NCI-H510A treated with DMSO at 0.1 percent for 48 hours (cell line): ENCODE measurements around the gene HK1.
"Not testable (repeated sequence)": the region's sequence is repeated elsewhere in the genome, so short reads cannot be mapped to it uniquely, and the experiment has no call there.

Experiments used
- DNase-seq: peaks from one replicate; lab custom pipeline; 2025; lab: John Stamatoyannopoulos, UW

The HK1 gene

GRCh38 chr10:69254877-69255276, 23.4 kb upstream of the HK1 start:
- DNase-seq = no peak

GRCh38 chr10:69259547-69260243, 18.6 kb upstream of the HK1 start:
- no peak for DNase-seq

GRCh38 chr10:69261184-69261583, 17.1 kb upstream of the HK1 start:
- DNase-seq = no peak

GRCh38 chr10:69262292-69262751, 16.0 kb upstream of the HK1 start:
- DNase-seq = no peak

- no peak for DNase-seq
Measured at GRCh38 chr10:69265521-69265920, 12.8 kb upstream of the HK1 start.

GRCh38 chr10:69268761-69269416, 9.4 kb upstream of the HK1 start:
- DNase-seq = no peak

- no peak for DNase-seq
Measured at GRCh38 chr10:69269761-69270160, 8.5 kb upstream of the HK1 start.

- no peak for DNase-seq
Measured at GRCh38 chr10:69270990-69271389, 7.3 kb upstream of the HK1 start.

GRCh38 chr10:69272624-69273023, 5.7 kb upstream of the HK1 start:
- DNase-seq = no peak

GRCh38 chr10:69275444-69275843, 2.9 kb upstream of the HK1 start:
- no peak for DNase-seq

GRCh38 chr10:69276503-69276902, 1.8 kb upstream of the HK1 start:
- no peak for DNase-seq

GRCh38 chr10:69279110-69279509, 814 bp downstream of the HK1 start:
- DNase-seq = no peak

- DNase-seq = no peak
Measured at GRCh38 chr10:69281507-69282413, 3.5 kb downstream of the HK1 start.

GRCh38 chr10:69284402-69284801, 6.1 kb downstream of the HK1 start:
- DNase-seq = not testable (repeated sequence)

- no peak for DNase-seq
Measured at GRCh38 chr10:69285699-69286098, 7.4 kb downstream of the HK1 start.

- DNase-seq = no peak
Measured at GRCh38 chr10:69287181-69287580, 8.9 kb downstream of the HK1 start.

- no peak for DNase-seq
Measured at GRCh38 chr10:69290993-69291392, 12.7 kb downstream of the HK1 start.

- DNase-seq = no peak
Measured at GRCh38 chr10:69292459-69292858, 14.2 kb downstream of the HK1 start.

- DNase-seq = no peak
Measured at GRCh38 chr10:69295027-69295636, 16.8 kb downstream of the HK1 start.

GRCh38 chr10:69303632-69304051, 25.3 kb downstream of the HK1 start:
- DNase-seq = no peak

GRCh38 chr10:69306421-69306820, 28.1 kb downstream of the HK1 start:
- DNase-seq = no peak

GRCh38 chr10:69307434-69307833, 29.1 kb downstream of the HK1 start:
- no peak for DNase-seq
